ENCODE results near the gene BTRC. TPM values are rescaled to one million over a fixed set of nuclear protein-coding genes. Genes with fewer than 3 reads are reported as not detected.

The BTRC gene
- total RNA-seq, 1 experiment from 2014 or later = 29.1 TPM

- Histone ChIP-seq H3K4me3 (replicated peaks in 1 of 2; ENCODE audit: low read depth in 1 of 2, low read length in 2 of 2) (no peak overlapping the region), H3K4me2 (ENCODE audit: low read length) (no peak overlapping the region), H3K27ac (ENCODE audit: low read depth, low read length) (no peak overlapping the region), H3K36me3 (ENCODE audit: control insufficient read depth in 1 of 2, insufficient read depth in 2 of 2, low read length in 2 of 2) (no peaks in the 10 kb centered on the region), H3K9me3 (ENCODE audit: control insufficient read depth in 1 of 2, insufficient read depth in 1 of 2, low read depth in 1 of 2, low read length in 2 of 2) (no peaks in the 10 kb centered on the region), H2AFZ (ENCODE audit: low read depth, low read length, poor library complexity, severe bottlenecking) (no peak overlapping the region), H4K20me1 (ENCODE audit: insufficient read depth) (no peaks in the 10 kb centered on the region), H3K79me2 (ENCODE audit: insufficient read depth, low read length) (peaks cover 15% of the 10 kb centered on the region), H3K4me1 (ENCODE audit: control insufficient read depth in 1 of 2, insufficient read depth in 2 of 2, low read length in 2 of 2) (no peaks in the 10 kb centered on the region), H3K27me3 (ENCODE audit: insufficient read depth, low read length) (no peaks in the 10 kb centered on the region), H3K9me2 (ENCODE audit: insufficient read depth) (no peaks in the 10 kb centered on the region), H3K9ac (ENCODE audit: low read length) (no peak overlapping the region)
- BruUV-seq (replicated peaks) = no TSS peak
- ChIA-PET RAD21 (ENCODE audit: low non-redundant PET in 1 of 2, low total read pairs in 2 of 2, uncharacterized antibody in 2 of 2, unreplicated experiment in 2 of 2) (no interaction called here), POLR2A (no interaction called here), CTCF (no interaction called here)
- intact Hi-C loops (cut with micrococcal nuclease) = no loop called here
- no peak for TF ChIP-seq POLR2A (IDR thresholded peaks at IDR 0.05; ENCODE audit: borderline replicate concordance, extremely low read depth, insufficient read depth, insufficient read length)
- TF ChIP-seq CBX3 (IDR thresholded peaks at IDR 0.05; ENCODE audit: low read depth) = no peak
- TF ChIP-seq SP1 (IDR thresholded peaks at IDR 0.05; ENCODE audit: low read depth) = no peak
- no peak for TF ChIP-seq REST (IDR thresholded peaks at IDR 0.05; ENCODE audit: low read depth)
- no peak for TF ChIP-seq JUND (IDR thresholded peaks at IDR 0.05)
- no peak for TF ChIP-seq ELF1 (IDR thresholded peaks at IDR 0.05; ENCODE audit: borderline replicate concordance, low read depth)
- TF ChIP-seq FOSL1 (IDR thresholded peaks at IDR 0.05; ENCODE audit: low read depth) = no peak
- no peak for TF ChIP-seq ZNF274 (IDR thresholded peaks at IDR 0.05; ENCODE audit: low read depth, low read length)
- no peak for TF ChIP-seq TCF7L2 (IDR thresholded peaks at IDR 0.05; ENCODE audit: borderline replicate concordance, extremely low read depth, insufficient read depth, insufficient read length)
- no peak for TF ChIP-seq ZBTB33 (IDR thresholded peaks at IDR 0.05; ENCODE audit: extremely low read depth, insufficient replicate concordance, low read length)
- no peak for TF ChIP-seq ZFX (IDR thresholded peaks at IDR 0.05)
- TF ChIP-seq SIN3A (IDR thresholded peaks at IDR 0.05; ENCODE audit: low read depth) = no peak
- no peak for TF ChIP-seq ATF3 (IDR thresholded peaks at IDR 0.05)
- TF ChIP-seq CTCF (IDR thresholded peaks at IDR 0.05 in 2 of 3, conservative IDR thresholded peaks at IDR 0.05 in 1 of 3; ENCODE audit: borderline replicate concordance in 1 of 3, insufficient read depth in 1 of 3, low read depth in 2 of 3, low read length in 2 of 3) = no peak
- ATAC-seq = no peak
- no peak for DNase-seq (ENCODE audit: low read depth, low spot score)
These were observed 21.1 kb downstream of the BTRC start for GRCh38 chr10:101375076-101375475.

Measured in HCT116 (cell line).